SK-N-DZ (cell line): Measurements from ENCODE around the gene CACNA1E.

ENCODE experiments used
- DNase-seq: peaks from one replicate; pipeline ENCODE4 v3.0.0-alpha.2; 2015; ENCODE audit warnings: low spot score

The CACNA1E gene

DNA sequence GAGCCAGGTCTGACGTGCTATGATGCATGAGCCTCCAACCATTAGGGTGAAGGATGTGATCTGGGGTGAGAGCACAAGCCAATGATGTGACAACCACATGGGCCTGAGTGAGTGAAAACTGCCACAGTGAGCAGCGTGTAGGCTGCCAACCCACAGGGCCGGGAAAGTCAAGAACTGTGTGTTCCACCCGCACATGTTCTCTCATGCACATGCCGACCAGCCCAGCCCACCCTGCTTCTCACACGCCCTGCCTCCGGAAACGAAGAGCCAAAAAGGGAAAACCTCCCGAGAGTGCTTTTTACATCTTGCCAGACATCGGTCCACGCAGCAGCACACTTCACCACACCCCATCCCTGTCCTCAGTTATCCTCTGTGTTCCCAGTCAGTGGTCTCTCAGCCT is 197.0 kb downstream of the CACNA1E start:
- DNase-seq = no peak

DNA sequence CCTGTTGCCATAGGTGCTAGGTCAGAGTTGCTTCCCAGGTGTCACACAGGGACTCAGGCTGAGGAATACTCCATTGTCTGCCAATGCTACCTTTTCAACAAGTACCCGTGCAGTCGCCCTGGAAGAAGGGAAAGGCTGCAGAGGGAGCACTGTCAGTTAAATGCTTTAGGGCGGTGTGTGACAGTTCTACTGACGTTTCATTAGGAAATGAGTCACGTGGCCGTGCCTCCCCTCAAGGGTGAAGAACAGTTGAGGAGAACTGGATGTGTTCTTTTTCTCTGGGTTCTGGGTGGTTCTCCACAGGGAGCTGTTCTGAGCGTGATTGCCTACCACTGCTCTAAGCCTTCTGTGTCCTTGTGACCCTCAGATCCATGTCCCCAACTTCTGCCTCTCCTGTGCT is 197.6 kb downstream of the CACNA1E start:
- DNase-seq = no peak

DNA sequence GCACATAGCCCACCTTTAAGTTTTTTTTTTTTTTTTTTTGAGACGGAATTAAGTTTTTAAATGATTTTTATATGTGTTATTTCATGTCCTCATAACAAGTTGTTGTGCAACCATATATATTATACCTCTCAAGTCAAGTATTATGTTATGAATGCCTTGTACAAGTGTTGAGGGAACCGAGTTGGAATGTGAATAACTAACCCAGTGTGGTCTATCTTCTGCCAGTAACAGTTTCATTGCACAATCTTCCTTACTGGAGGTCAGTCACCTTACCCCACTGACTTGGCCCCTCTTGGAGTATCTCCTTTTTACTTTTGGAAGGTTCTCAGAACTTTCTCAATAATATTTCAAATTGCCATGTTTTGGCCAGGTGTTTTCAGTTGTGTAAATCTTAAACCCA is 201.9 kb downstream of the CACNA1E start:
- no peak for DNase-seq

DNA sequence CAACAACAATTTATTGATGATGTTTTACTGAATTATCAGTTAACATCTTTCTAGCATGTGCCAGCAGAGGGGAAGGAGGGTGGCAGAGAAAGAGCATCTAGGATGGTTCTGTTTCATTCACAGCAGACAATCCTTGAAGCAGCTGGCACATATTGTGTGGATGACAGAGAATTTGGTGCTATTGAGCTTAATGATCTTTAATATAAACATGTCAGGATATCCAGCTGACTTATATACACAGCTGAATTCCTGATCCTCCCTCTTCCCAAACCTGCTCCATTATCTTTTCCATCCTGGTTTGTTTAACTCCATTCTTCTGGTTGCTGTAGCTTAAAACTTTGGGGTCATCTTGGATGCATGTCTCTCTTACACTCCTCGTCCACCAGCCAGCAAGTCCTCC is 218.6 kb downstream of the CACNA1E start:
- no peak for DNase-seq

DNA sequence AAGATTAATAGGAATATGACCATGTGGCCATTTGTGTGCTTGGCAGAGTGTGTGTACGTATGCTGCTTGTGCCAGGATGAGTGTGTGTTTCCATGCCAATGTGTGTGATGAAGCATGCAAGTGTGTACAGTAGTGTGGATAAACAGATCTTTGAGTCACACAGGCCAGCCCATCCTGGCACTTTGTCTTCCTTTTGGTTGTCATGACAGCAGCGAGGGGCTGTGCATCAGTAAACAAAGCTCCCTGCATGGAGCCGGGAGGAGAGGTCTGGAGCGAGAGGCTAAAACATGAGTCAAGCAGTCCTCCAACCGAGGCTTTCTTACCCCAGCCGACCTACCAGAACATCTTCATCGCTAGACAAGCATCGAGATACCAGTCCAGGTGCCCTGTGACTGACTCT is 221.2 kb downstream of the CACNA1E start:
- no peak for DNase-seq

DNA sequence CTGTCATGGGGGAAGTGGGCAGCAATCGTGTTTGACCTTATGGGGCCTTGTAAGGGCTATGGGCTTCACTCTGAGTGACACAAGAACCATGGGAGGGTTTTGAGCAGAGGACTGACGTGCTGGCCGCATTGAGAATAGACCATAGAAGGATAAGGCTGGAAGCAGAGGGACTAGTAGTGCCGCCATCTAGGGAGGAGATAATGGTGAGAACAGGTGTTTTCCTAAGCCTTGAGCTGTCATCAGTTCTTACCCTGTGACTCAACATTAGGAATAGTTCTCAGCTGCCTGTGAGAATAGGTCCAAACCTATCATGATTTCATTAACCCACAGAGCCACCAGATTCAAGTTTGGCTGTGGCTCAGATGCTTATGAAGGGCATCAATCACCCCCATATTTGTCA is 228.5 kb downstream of the CACNA1E start:
- no peak for DNase-seq

DNA sequence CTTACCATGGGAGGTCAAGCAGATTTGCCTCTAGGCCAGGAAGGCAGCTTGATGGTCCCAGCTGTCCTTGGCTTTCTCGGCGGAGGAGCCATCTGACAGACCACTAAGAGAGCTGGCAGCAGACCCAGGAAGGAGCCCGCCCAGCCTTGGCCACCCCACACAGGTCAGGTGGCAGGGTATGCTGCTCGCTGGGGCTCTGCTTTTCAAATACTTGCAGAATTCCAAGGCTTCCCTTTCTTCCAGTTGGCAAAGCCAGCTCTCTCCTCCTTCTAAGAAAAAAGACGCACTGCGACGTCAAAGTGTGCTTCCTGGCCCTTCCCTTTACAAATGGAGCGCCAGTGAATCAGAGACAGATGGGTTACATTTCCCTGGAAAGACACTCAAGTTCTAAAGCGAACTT is 229.4 kb downstream of the CACNA1E start:
- DNase-seq = no peak

DNA sequence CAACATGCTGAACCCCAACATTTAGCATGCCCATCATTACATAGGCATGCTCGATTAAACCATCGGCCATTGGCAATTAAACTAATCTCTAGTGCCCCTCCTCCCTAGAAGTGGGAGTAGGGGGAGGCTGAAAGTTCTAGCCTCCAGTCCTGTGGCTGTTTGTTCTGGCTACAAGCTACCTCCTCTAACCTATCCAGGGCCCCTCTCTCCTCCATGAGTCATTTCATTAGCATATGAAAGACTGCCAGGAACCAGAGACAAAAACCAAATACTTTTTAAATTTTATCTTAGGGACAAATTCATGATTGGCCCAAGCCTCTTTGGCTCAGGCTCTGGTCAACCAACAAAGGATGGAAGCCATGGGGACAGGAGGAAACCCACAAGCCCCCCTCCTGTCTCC is 231.1 kb downstream of the CACNA1E start:
- no peak for DNase-seq

DNA sequence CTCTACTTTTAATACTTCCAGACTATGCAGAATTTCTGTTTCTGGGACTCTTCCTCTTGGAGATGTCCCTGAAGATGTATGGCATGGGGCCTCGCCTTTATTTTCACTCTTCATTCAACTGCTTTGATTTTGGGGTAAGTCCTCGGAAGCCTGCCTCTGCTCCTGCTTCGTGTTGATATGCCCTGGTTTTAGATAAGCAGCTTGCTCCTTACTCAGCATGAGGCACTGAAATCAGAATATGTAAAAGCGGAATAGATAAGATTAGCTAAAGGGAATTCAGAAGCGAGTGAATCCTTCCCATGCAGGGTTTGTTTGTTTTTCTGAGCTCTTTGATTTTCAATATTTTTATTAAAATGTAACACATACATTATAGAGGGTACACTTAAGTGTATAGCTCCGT is 234.7 kb downstream of the CACNA1E start:
- DNase-seq = no peak

DNA sequence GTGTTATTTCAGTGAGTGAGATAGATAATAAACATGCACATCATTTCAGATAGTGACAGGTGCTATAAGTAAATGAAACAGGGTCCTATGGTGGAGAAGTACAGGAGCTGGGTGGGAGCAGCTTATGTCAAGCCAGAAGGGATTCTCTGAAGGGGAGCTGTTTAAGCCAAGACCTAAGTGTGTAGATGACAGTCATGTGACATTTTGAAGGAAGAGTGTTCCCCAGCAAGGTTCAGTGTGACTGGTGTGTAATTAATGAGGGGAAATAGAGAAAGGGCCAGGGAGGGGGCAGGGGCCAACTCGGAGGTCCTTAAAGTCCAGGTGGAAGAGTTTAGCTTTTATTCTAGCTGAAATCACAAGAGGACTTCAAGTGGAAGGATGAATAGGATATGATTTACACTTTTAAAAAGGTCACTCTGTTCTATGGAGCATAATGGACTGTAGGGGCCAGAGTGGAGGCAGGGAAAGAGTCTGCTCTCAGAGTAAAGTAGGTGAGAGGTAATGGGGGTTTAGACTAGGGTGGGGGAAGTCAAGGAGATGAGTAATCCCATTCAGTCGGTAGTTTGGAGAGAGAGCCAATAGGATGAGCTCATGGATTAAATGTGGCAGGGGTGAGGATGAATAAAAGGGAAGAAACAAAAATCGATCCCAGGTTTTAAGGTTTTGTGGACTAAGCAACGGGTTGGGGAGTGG is 243.1 kb downstream of the CACNA1E start:
- no peak for DNase-seq

DNA sequence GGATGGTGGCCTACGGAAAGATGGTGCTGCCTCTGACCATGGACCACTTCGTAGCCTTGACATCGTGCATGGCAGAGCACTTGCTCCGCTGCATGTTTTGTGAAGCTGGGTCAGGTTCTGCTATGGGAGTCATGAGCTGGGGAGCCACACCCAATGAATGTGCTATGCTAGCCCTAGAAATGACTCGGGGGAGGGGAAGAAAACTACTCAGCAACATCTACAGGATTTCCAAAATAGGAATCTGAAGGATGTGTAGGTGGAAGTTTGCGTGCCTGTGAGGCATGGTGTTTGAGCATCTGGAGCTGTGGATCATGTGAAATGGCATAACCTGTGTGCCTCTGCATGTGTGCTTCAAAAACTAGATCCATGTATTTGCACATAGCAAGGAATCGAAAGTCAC is 247.3 kb downstream of the CACNA1E start:
- DNase-seq = no peak

DNA sequence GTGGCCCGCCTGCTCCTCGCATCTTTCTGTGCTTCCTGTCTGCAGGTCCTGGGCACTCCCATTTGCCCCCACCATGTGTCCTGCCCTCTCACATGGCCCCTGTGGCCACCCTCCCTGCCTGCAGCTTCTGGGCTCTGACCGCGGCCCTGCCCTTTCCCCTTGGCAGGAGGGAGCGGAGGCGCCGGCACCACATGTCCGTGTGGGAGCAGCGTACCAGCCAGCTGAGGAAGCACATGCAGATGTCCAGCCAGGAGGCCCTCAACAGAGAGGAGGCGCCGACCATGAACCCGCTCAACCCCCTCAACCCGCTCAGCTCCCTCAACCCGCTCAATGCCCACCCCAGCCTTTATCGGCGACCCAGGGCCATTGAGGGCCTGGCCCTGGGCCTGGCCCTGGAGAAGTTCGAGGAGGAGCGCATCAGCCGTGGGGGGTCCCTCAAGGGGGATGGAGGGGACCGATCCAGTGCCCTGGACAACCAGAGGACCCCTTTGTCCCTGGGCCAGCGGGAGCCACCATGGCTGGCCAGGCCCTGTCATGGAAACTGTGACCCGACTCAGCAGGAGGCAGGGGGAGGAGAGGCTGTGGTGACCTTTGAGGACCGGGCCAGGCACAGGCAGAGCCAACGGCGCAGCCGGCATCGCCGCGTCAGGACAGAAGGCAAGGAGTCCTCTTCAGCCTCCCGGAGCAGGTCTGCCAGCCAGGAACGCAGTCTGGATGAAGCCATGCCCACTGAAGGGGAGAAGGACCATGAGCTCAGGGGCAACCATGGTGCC is 249.1 kb downstream of the CACNA1E start:
- no peak for DNase-seq

DNA sequence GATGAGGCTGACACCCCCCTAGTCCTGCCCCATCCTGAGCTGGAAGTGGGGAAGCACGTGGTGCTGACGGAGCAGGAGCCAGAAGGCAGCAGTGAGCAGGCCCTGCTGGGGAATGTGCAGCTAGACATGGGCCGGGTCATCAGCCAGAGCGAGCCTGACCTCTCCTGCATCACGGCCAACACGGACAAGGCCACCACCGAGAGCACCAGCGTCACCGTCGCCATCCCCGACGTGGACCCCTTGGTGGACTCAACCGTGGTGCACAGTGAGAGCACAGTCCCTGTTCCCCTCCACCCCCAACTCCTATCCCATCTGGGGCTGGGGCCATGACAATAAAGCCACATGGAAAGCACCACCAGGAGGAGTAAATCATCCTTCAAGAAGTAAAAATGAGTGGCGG is 250.2 kb downstream of the CACNA1E start:
- no peak for DNase-seq

DNA sequence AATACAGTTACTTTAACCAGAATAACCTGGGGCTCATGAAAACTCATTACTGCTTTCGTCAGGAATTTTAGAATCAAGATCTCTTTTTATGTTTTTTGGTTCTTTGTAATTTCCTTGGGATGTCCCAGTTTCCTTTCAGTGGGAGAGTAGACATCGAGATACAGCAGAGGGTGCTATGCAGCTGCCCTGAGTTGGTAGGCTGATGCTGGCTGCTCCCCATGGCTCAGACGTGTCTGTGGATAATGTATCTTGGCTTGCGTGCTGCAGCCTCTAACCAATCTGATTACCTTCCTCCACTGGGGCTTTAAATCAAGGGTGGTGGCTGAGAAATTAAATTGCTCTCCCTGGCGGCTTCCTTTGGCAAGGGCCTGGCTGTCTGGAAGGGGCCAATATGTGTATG is 253.7 kb downstream of the CACNA1E start:
- DNase-seq = no peak

DNA sequence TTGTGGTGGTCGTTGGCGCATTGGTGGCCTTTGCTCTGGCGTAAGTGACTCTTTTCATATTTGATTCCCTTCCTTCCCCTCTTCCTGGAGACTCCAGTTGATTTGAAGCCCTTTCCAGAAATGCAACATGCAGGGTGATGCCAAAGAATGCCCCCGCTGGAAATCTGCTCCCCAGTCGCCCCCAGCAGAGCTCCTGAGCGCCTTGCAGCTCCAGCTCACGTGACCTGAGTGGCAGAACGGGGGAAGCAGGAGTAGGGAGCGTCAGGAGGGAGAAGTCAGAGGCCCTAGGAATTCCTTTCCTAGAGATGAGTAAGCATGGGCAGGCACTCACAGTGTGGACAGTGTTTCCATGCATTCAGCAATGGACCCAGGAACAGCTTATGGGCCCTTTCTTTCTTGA is 255.9 kb downstream of the CACNA1E start:
- no peak for DNase-seq

DNA sequence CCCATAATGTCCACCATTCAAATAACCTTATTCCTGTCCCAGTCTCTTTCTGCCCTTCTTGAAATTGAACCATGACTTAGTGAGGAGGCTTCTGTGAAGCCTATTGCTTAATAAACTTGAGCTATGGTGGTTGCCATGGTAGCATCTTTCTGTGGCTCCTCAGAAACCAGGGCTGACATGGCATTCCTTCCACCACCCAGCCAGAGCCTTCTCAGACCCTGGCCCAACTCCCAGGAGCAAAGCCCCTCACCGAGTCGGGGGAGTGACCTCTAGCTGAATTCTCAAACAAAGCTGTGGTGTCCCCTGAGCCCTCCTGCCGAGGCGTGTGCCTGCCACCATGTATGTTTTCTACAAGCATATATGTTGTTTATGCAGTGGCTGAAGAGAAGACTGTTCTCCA is 259.1 kb downstream of the CACNA1E start:
- DNase-seq = no peak

DNA sequence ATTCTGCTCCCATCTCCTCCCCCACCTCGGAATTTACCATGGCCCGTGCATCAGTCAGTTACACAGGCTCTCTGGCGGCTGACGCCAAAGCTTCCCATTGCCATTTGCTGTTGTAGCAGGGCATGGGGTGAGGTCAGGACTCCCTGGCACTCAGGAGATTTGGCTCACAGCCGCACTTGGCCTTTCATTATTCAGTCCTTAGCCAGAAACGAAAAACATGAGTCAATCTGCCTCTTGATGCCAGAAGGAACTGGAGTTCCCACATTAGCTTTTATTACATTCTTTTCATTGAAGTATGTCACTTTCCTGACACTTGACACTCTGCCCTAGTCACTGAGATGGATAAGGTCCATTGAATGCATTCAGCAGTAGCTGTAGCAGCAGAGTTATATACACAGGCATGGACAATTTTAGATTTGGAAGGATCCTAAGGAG is 260.6 kb downstream of the CACNA1E start:
- DNase-seq = no peak

DNA sequence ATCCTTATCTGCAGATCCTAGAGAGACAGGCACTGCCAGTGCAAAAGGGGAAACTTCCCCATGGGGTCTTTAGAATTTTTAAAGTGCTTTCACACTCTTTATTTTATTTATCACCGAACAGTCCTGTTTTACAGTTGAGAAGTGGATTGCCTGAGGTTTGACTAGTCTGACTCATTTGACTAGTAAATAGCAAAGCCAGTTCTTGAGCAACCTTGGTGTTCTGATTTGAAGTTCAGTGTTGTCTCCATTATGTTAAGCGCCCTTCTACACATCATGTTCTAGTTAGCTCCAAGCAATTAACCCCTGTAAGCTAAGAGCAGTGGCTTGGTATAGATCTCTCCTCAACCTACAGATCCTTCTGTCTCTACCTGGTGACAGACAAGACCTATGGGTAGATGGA is 262.9 kb downstream of the CACNA1E start:
- DNase-seq = no peak

DNA sequence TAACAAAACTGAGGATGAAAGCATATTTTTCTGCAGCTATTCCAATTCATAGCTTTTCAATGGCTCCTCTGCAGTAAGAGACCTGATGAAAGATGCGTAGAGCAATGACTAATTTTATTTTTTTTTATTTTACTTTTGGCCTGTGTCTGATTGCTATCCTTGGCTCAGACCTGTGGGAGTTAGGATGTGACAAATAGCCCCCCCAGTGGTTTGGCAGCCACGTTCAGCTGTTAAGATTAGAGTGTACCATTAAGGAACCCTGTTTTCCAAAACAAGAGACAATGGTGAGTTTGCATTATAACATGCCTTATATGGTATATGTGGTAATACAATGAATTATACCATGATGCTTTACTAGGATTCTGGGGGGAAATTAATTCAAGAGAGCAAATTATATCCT is 264.7 kb downstream of the CACNA1E start:
- DNase-seq = no peak

DNA sequence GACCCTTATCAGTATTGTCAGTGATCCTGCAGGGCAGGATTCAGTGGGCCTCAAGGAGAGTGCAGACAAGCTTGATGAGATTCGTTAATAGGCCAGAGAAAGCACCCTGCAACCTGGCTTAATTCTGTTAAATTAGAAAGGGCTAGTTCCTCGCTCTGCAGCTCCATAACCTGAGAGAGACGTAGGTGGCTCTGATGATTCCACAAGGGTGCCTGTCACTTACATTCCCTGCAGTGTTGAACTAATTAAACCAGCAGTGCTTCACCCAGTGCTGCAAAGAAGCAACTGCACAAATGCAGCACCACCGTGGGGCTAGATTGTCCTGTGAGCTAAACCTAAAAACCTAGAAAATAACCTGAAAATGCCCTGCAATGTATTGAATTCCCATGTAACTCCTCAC is 270.8 kb downstream of the CACNA1E start:
- no peak for DNase-seq

DNA sequence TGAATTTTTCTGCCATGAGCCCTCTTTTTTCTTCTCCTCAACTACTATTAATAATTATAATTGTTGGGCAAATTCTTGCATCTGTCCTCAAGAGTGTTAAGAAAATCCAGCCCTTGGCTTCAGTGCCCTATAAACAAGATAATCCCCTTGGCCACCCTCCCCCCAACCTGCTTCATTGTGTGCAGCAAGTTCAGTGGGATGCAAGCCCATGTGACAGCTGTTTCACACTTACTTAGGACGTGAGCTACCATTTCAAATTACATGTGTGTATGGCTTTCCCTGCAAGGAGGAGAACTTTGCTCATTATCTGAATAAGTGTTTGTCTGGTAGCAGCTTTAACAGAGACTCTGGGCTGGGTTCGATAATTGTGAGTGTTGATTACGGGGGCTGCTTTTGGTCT is 276.2 kb downstream of the CACNA1E start:
- no peak for DNase-seq

DNA sequence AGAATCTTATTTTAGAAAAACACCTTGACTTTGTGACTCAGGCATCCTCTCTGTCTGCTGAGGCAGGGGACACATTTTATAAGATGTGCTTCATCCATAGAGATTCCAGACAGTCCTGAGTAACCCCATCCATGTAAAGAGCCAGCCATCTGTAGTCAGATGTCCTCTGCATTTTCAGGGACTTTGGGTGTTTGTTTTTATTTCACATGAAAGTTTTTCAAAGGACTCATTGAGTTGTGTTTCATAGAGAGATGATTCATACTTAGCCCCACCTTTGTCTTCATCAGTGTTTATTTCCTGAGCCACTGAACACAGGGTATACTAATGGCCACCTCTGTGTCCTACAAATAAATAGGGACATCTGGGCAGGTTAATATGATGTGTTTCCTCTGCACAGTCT is 280.4 kb downstream of the CACNA1E start:
- DNase-seq = no peak

DNA sequence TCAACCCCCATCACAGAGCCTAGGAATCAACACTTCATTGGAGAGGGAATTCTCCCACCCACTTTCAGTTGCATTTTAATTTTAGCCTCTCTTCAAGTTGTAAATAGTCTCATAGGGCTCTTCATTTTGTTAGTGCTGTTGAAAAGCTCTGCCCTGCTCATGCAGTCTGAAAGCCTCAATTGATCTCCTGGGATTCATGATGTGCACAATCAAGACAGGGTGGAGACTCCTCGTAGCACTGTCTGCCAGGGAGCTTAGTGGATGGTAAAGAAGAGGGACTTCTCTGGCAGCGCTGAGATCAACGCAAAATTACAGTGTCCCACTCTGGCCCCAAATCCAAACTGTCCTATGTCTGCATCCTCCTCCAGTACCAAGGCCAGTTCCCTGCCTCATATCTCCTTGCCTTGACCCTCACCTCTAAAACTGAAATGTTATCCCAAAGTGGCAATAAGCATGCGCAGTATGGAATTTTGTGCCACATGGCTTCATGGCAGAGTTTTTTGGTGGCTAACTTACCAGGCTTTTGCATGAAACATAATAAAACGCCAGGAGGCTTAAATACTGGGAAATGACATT is 282.2 kb downstream of the CACNA1E start:
- DNase-seq = no peak
